Astrocyte (in vitro differentiated cells and primary cell): Measurements from ENCODE around the gene DYSF. TPM values are rescaled to one million over a fixed set of nuclear protein-coding genes. Genes with fewer than 3 reads are reported as not detected.

Source experiments
- DNase-seq: peaks from one replicate; pipeline ENCODE4 v3.0.0-alpha.2; 2010; ENCODE audit warnings: low read depth
- FAIRE-seq: peaks from 2 replicates; lab custom pipeline; 2011; peaks lifted over from hg19 to GRCh38; lab: Jason Lieb, UNC
- H2AFZ ChIP-seq: 2 replicates; pipeline ENCODE4 v1.6.0; 2012; ENCODE audit warnings: low read depth, low read length, inconsistent platforms
- H3K27ac ChIP-seq: 2 replicates; pipeline ENCODE4 v1.5.1; 2011; ENCODE audit warnings: low read depth, low read length, inconsistent platforms
- H3K27me3 ChIP-seq: 2 replicates; pipeline ENCODE4 v1.6.0; 2011; ENCODE audit warnings: low read length, inconsistent platforms; ENCODE audit not compliant: insufficient read depth
- H3K36me3 ChIP-seq: 2 replicates; pipeline ENCODE4 v1.5.1; 2011; ENCODE audit warnings: low read length, inconsistent platforms; ENCODE audit not compliant: insufficient read depth
- H3K4me1 ChIP-seq: 2 replicates; pipeline ENCODE4 v1.5.1; 2011; ENCODE audit warnings: low read length, inconsistent platforms; ENCODE audit not compliant: insufficient read depth
- H3K4me2 ChIP-seq: 2 replicates; pipeline ENCODE4 v1.6.0; 2012; ENCODE audit warnings: low read length, inconsistent platforms
- H3K4me3 ChIP-seq: 2 replicates; pipeline ENCODE4 v1.5.1; 2011; ENCODE audit warnings: low read depth, mild to moderate bottlenecking, low read length, inconsistent platforms; ENCODE audit not compliant: insufficient read depth
- H3K79me2 ChIP-seq: 2 replicates; pipeline ENCODE4 v1.6.0; 2012; ENCODE audit warnings: mild to moderate bottlenecking, low read length, inconsistent platforms; ENCODE audit not compliant: insufficient read depth
- H3K9ac ChIP-seq: 2 replicates; pipeline ENCODE4 v1.6.0; 2012; ENCODE audit warnings: mild to moderate bottlenecking, low read length, inconsistent platforms
- H3K9me3 ChIP-seq: 2 replicates; pipeline ENCODE4 v1.5.1; 2012; ENCODE audit warnings: low read depth, mild to moderate bottlenecking, low read length, inconsistent platforms; ENCODE audit not compliant: insufficient read depth
- H4K20me1 ChIP-seq: 2 replicates; pipeline ENCODE4 v1.6.0; 2012; ENCODE audit warnings: low read length, inconsistent platforms; ENCODE audit not compliant: insufficient read depth
- H3K27ac Mint-ChIP-seq: one replicate; pipeline ENCODE4 v1.8.0; 2021; ENCODE audit warnings: mild to moderate bottlenecking, mixed read lengths; ENCODE audit not compliant: unreplicated experiment
- H3K27me3 Mint-ChIP-seq: one replicate; pipeline ENCODE4 v1.8.0; 2021; ENCODE audit warnings: low read depth, mixed read lengths; ENCODE audit not compliant: unreplicated experiment
- H3K36me3 Mint-ChIP-seq: one replicate; pipeline ENCODE4 v1.8.0; 2021; ENCODE audit warnings: low read depth, mixed read lengths; ENCODE audit not compliant: unreplicated experiment
- H3K4me1 Mint-ChIP-seq: one replicate; pipeline ENCODE4 v1.8.0; 2021; ENCODE audit warnings: low read depth, mixed read lengths; ENCODE audit not compliant: unreplicated experiment
- H3K4me3 Mint-ChIP-seq: one replicate; pipeline ENCODE4 v1.8.0; 2021; ENCODE audit warnings: mild to moderate bottlenecking, moderate library complexity, mixed read lengths; ENCODE audit not compliant: unreplicated experiment
- H3K9me3 Mint-ChIP-seq: one replicate; pipeline ENCODE4 v1.8.0; 2021; ENCODE audit warnings: mild to moderate bottlenecking, mixed read lengths; ENCODE audit not compliant: unreplicated experiment
- CTCF ChIP-seq: IDR thresholded peaks from 2 replicates; pipeline ENCODE4 v1.5.1; 2011; ENCODE audit warnings: low read depth, mild to moderate bottlenecking, inconsistent platforms, low read length, moderate library complexity; ENCODE audit not compliant: insufficient read depth
- EZH2 ChIP-seq: IDR thresholded peaks from 2 replicates; pipeline ENCODE4 v1.6.1; 2012; ENCODE audit warnings: mild to moderate bottlenecking, low read length, inconsistent platforms; ENCODE audit not compliant: insufficient read depth
- total RNA-seq: library from RNA; stranded (reverse); gene quantifications from 2 replicates; pipeline ENCODE4 v1.2.1, GENCODE V29; 2021

Gene DYSF
- total RNA-seq, 1 donor from 2014 or later, result 123 TPM

- Histone ChIP-seq H3K4me2 (no peak overlapping the region), H2AFZ (no peak overlapping the region), H4K20me1 (no peaks in the 10 kb centered on the region), H3K36me3 (no peaks in the 10 kb centered on the region), H3K27ac (no peak overlapping the region), H3K79me2 (no peaks in the 10 kb centered on the region), H3K9ac (no peak overlapping the region), H3K9me3 (no peaks in the 10 kb centered on the region), H3K27me3 (no peaks in the 10 kb centered on the region), H3K4me3 (no peak overlapping the region), H3K4me1 (no peaks in the 10 kb centered on the region)
- H3K27ac Mint-ChIP-seq, result no peak overlapping the region
- H3K4me3 Mint-ChIP-seq, result no peak overlapping the region
- H3K9me3 Mint-ChIP-seq, result peaks cover 23% of the 10 kb centered on the region
- TF ChIP-seq CTCF, result no peak
- no peak for TF ChIP-seq EZH2
- FAIRE-seq (no peak), DNase-seq (no peak)
- H3K27me3 Mint-ChIP-seq, result no peaks in the 10 kb centered on the region
- H3K4me1 Mint-ChIP-seq, result peaks cover 5% of the 10 kb centered on the region
- H3K36me3 Mint-ChIP-seq, result peaks cover 62% of the 10 kb centered on the region
Measured at GRCh38 chr2:71659868-71660518, 206.6 kb downstream of the DYSF start.

GRCh38 chr2:71661782-71662181 lies 208.4 kb downstream of the DYSF start:
- TF ChIP-seq EZH2 (no peak), CTCF (no peak)
- Histone ChIP-seq H3K4me2 (no peak overlapping the region), H3K27ac (no peak overlapping the region), H4K20me1 (no peaks in the 10 kb centered on the region), H3K9ac (no peak overlapping the region), H3K36me3 (no peaks in the 10 kb centered on the region), H3K4me1 (no peaks in the 10 kb centered on the region), H3K79me2 (no peaks in the 10 kb centered on the region), H3K27me3 (no peaks in the 10 kb centered on the region), H3K4me3 (no peak overlapping the region), H2AFZ (no peak overlapping the region), H3K9me3 (no peaks in the 10 kb centered on the region)
- no peak overlapping the region for H3K4me3 Mint-ChIP-seq
- FAIRE-seq (no peak), DNase-seq (no peak)
- no peak overlapping the region for H3K27ac Mint-ChIP-seq
- no peaks in the 10 kb centered on the region for H3K4me1 Mint-ChIP-seq
- peaks cover 16% of the 10 kb centered on the region for H3K9me3 Mint-ChIP-seq
- H3K36me3 Mint-ChIP-seq, result peaks cover 66% of the 10 kb centered on the region
- H3K27me3 Mint-ChIP-seq, result peaks cover 2% of the 10 kb centered on the region

GRCh38 chr2:71662665-71663394 lies 209.5 kb downstream of the DYSF start:
- H3K4me1 ChIP-seq, result no peaks in the 10 kb centered on the region
- Mint-ChIP-seq H3K27me3 (peaks cover 2% of the 10 kb centered on the region), H3K36me3 (peaks cover 67% of the 10 kb centered on the region), H3K27ac (no peak overlapping the region), H3K4me1 (no peaks in the 10 kb centered on the region), H3K9me3 (peaks cover 15% of the 10 kb centered on the region), H3K4me3 (no peak overlapping the region)
- no peak for DNase-seq
- H3K36me3 ChIP-seq, result no peaks in the 10 kb centered on the region
- H4K20me1 ChIP-seq, result no peaks in the 10 kb centered on the region
- no peaks in the 10 kb centered on the region for H3K27me3 ChIP-seq
- no peak for TF ChIP-seq CTCF
- TF ChIP-seq EZH2, result no peak
- no peak overlapping the region for H3K27ac ChIP-seq
- no peak overlapping the region for H2AFZ ChIP-seq
- H3K9me3 ChIP-seq, result no peaks in the 10 kb centered on the region
- no peak overlapping the region for H3K4me3 ChIP-seq
- H3K9ac ChIP-seq, result no peak overlapping the region
- no peaks in the 10 kb centered on the region for H3K79me2 ChIP-seq
- no peak for FAIRE-seq
- H3K4me2 ChIP-seq, result no peak overlapping the region
